T-helper 22 cell (primary cell): Measurements from ENCODE around the gene IGFBP2.

Source experiments
- DNase-seq: peaks from one replicate; pipeline ENCODE4 v3.0.0-alpha.2; 2020; ENCODE audit warnings: low read depth

The IGFBP2 gene

DNA sequence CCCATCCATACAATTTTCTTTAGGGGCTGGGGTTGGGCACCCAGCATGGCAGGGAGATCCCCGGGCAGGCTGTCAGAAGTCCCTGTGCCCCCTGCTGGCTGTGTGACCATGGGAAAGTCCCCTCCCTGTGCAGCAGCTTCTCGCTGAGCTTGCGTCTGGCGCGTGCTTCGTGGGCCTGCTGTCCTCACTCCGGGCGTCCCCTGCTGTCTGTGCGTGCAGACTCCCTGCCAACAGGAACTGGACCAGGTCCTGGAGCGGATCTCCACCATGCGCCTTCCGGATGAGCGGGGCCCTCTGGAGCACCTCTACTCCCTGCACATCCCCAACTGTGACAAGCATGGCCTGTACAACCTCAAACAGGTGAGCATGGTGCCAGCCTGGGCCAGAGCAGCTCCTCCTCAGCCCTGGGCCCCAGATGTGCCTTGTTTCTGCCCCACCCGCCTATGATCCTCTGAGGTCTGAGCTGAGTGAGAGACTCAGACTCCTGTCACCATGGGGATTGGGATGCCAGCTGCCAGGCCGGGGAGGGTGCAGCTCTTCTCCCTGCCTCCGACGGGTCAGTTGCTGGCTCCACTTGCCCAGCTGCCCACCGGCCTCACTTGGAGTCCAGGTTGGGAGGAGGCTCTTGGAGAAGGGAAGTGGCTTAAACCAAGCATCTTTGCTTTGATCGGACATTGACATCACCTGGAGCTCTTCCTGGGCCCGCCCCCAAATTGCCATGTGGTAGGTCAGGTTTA, 28.6 kb downstream of the IGFBP2 start:
- DNase-seq: no peak

- no peak for DNase-seq
Observed at GRCh38 chr2:216663106-216663505, 29.9 kb downstream of the IGFBP2 start.

GRCh38 chr2:216663846-216664245, 30.6 kb downstream of the IGFBP2 start:
- DNase-seq: no peak

GRCh38 chr2:216664593-216665034, 31.4 kb downstream of the IGFBP2 start:
- DNase-seq: no peak

DNA sequence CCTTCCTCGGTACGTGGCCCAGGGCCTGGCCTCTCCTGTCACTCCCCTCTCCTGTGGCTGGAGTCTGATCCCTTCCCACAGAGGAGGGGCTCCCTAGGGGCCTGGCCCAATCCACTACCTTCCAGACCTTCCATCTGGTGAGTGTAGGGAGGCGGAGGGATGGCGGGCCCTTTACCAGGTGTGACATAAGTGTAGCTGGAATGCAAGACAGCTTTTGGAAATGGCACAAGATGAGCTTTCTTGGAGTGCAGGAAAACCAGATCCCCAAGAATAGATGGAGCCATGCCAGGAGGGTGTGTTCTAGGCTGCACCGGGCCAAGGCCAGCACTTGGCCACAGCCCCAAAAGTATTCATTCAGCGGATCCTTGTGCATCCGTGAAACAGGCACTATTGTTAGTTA, 32.0 kb downstream of the IGFBP2 start:
- no peak for DNase-seq

DNA sequence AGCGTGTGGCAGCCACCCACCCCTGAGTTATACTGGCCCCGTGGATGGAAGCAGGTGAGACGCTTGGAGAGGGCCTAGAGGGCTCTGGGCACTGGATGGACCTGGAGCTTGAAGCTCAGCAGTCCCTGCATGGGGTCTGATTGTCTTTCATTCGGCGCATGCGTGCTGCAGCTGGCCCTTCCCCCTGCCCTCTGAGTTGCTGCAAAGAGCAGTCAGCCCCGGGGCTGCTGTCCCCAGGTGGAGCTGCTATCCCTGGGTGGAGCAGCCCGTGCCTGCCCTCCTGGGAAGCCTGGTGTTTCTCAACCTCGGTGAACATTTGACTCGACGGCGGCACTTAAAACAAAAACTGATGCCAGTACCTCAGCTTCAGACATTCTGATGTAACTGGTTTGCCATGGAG, 32.5 kb downstream of the IGFBP2 start:
- no peak for DNase-seq

- DNase-seq: peak; percentile 8
Observed at GRCh38 chr2:216666461-216667233, 33.4 kb downstream of the IGFBP2 start.

DNA sequence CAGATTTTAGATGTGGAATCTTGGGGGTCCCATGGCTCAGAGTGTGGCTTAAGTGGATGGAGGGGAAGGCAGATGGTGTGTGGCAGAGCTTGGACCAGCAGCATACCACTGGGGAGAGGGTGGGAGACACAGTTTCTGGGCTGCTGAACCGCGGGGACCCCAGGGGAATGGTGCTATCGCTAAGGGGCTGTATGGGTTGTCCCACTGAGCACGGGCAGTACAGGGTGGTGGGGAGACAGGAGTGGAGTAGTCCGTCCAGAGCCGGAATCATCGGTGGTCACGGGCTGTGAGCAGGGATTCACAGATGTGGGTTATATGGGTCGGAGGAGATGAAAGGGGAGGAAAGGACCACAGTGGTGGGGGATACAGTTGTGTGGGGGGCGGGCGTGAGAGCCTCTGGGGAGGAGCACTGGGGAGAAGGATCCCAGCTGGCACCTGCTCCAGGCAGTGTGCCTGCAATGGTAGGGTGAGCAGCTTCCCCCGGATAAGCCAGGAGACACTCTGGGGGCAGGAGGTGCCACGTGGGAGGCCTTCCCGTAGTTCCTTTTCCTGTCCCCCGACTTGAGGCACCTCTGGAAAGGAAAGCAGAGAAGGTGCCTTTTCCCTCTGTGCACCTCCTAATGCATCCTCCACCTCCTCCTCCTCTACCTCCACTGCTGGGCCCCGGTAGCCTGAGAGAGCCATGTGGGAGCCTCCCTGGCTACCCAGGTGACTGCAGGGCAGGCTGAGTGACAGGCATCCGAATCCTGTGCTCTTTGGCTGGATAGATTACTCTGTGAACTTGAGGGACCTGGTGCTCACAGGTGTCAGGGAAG, 37.3 kb downstream of the IGFBP2 start:
- no peak for DNase-seq

DNA sequence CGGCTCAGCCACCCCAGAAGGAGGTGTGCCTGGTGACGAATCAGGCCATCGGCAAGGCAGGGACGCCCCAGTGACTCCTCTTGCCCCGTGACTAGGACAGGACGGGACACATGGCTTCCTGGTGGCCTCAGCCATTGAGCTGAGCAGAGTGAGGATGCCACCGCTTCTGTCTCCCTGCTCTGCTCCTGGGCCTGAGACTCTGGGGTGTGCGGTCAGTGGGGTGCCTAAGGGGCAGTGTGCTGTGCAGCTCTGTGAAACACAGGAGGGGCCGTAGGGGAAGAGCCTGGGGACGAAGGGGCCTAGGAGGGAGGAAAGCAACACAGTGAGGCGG, 37.8 kb downstream of the IGFBP2 start:
- DNase-seq: no peak

DNA sequence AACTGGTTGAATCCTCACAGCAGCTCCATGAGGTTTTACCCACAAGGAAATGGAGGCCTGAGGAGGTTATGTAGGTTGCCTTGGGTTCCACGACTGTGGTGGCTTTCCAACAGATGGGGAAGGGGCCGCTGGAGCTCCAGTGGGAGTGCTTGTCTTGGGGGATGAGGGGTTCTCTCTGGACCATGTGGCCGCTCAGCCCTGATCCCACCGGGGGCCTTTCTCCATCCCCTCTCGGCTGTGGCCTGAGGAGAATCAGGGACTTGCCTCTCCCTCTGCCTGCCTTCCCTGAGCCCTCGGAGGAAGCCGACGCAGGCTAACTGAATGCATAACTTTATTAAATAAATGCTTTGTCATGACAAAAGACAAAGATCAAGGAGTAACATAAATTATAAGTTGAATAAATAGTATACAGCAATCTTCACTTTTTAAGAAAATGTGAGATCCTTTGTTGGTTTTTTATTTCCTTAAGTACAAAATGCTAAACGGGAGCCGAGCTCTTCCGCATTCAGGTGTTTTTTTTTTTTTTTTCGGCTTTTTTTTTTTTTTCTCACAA, 38.6 kb downstream of the IGFBP2 start:
- no peak for DNase-seq

- no peak for DNase-seq
Observed at GRCh38 chr2:216672466-216672865, 39.2 kb downstream of the IGFBP2 start.

DNA sequence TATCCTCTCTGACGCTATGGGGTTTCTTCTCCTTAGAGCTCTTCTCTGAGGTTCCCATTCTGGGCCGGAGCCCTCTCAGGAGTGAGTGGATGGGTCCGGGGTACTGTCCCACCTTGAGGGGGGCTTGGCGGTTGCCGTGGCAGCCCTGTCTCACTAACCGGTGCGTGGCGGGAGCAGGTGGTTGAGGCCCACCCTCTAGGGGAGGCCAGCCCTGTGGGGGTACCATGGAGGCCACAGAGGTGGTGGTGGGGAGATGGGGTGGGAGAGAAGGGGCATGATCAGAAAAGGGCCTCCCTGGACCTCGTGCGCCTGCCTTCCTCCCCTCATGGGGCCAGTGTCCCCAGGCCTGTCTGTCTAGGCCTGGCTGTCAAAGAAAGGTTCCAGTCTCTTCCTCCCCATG, 39.8 kb downstream of the IGFBP2 start:
- DNase-seq: no peak

DNA sequence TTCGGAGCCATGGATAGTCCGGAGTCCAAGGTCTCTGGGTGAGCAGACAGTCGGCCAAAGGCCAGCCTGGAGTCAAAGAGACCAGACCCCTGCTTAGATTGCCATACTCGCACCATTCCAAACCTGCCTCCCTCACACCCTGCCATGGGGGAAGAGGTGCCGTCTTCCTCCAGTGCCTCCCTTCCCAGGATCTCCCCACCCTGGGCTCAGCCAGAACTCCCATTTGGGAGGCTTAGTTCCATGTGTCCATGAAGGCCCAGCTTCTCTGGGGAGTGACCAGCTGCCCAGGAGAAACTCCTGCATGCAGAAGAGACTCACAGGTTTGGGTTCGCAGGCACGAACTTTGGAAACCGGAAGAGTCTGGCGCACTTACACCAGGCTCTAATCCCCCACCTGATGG, 40.4 kb downstream of the IGFBP2 start:
- DNase-seq: no peak

- DNase-seq: no peak
Observed at GRCh38 chr2:216674376-216674775, 41.2 kb downstream of the IGFBP2 start.

DNA sequence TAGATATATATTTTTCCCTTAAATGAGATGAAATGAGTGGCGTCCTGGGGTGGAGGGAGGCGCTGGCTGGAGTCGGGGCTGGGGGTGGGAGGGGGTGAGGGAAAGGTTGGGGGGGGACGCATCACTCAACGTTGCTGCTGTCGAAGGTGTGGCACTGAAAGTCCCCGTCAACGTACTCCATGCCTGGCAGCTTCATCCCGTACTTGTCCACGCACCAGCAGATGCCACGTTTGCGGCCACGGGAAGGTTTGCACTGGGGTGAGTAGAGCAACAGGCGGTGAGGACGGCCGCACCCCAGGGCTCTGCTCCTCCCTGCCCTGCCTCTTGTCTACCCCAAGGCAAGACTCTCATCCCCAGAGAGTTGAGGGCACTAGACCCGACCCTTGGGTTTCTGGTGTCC, 43.4 kb downstream of the IGFBP2 start:
- no peak for DNase-seq

- no peak for DNase-seq
Observed at GRCh38 chr2:216677439-216678097, 44.3 kb downstream of the IGFBP2 start.

DNA sequence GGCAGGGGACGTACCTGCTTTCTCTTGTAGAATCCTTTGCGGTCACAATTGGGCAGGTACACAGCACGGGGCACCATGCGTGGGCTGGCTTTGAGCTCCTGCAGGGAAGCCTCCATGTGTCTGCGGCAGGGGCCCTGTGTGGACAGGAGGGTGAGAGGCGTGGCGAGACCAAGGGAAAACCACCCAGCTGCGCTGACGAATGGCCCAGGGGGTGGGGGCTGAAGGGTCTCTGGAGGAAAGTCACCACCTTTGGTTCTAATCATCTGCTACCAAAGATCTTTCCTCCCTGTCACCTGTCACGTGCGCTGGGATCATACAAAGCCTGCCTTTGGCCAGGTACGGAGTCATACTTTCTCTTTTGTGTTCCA, 44.9 kb downstream of the IGFBP2 start:
- no peak for DNase-seq

GRCh38 chr2:216678813-216679657, 45.8 kb downstream of the IGFBP2 start:
- DNase-seq: no peak

- DNase-seq: no peak
Observed at GRCh38 chr2:216679658-216680024, 46.4 kb downstream of the IGFBP2 start.

GRCh38 chr2:216680951-216681629, 47.9 kb downstream of the IGFBP2 start:
- no peak for DNase-seq

- no peak for DNase-seq
Observed at GRCh38 chr2:216681683-216682082, 48.5 kb downstream of the IGFBP2 start.
